SU-DHL-6 (cell line): ENCODE results near the gene FAM110A.
"Not testable (repeated sequence)": the region's sequence is repeated elsewhere in the genome, so short reads cannot be mapped to it uniquely, and the experiment has no call there.

ENCODE experiments used
- EZH2phosphoT487 ChIP-seq: fragments of 200-600 bp; sonication (generic), shearing (Covaris generic); conservative IDR thresholded peaks from 2 replicates; pipeline ENCODE4 v1.6.1; 2018; ENCODE audit warnings: mild to moderate bottlenecking, antibody characterized with exemption, low read length, moderate library complexity, mixed read lengths
- TF ChIP-seq, protein P1 (sequence below): fragments of 200-600 bp; sonication (generic); IDR thresholded peaks from one replicate; pipeline ENCODE4 v1.5.1; 2017; ENCODE audit warnings: antibody characterized with exemption, mild to moderate bottlenecking, low read length, moderate library complexity; ENCODE audit not compliant: insufficient read depth, poor library complexity, severe bottlenecking

DNA sequence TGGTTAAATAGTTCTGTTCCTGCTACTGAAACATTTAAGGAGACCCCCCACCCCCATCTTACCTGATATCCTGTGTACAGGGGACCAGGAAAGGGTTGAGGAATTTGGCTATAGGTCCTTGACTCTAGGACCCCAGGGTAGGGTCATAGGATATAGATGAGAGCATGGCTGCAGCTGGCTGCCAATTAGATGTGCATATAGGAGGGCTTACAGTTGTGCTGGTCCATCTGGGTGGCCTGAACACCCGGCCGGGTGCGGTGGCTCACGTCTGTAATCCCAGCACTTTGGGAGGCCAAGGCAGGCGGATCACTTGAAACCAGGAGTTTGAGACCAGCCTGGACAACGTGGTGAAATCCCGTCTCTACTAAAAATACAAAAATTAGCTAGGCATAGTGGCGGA lies 15.2 kb downstream of the FAM110A start:
- TF ChIP-seq, protein P1, sequence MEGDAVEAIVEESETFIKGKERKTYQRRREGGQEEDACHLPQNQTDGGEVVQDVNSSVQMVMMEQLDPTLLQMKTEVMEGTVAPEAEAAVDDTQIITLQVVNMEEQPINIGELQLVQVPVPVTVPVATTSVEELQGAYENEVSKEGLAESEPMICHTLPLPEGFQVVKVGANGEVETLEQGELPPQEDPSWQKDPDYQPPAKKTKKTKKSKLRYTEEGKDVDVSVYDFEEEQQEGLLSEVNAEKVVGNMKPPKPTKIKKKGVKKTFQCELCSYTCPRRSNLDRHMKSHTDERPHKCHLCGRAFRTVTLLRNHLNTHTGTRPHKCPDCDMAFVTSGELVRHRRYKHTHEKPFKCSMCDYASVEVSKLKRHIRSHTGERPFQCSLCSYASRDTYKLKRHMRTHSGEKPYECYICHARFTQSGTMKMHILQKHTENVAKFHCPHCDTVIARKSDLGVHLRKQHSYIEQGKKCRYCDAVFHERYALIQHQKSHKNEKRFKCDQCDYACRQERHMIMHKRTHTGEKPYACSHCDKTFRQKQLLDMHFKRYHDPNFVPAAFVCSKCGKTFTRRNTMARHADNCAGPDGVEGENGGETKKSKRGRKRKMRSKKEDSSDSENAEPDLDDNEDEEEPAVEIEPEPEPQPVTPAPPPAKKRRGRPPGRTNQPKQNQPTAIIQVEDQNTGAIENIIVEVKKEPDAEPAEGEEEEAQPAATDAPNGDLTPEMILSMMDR, result not testable (repeated sequence)
- TF ChIP-seq EZH2phosphoT487, result not testable (repeated sequence)
